Spleen (tissue), 11 donors: Measurements from ENCODE around the gene HAPLN2. TPM values are rescaled to one million over a fixed set of nuclear protein-coding genes. Genes with fewer than 3 reads are reported as not detected.
A peak's percentile ranks its signal among the peaks of the same experiment; 100 is the strongest.

Source experiments
- DNase-seq: peaks from one replicate; pipeline ENCODE4 v3.0.0-alpha.2; 2020
- H3K27ac ChIP-seq, 8 donors: fragments of 200-600 bp; sonication (generic) in 7 of 8; 1 replicate in 4 of 8; 2 replicates in 4 of 8; pipeline versions ENCODE4 v1.5.0 to v1.8.0; 2016 to 2021; ENCODE audit warnings: inconsistent platforms in 4 of 8, mild to moderate bottlenecking in 4 of 8, moderate library complexity in 1 of 8
- H3K27me3 ChIP-seq, 7 donors: fragments of 200-600 bp; sonication (generic) in 6 of 7; replicated peaks in 1 of 7; 1 replicate in 4 of 7; 2 replicates in 3 of 7; pipeline versions ENCODE4 v1.5.0 to v1.8.0; 2016 to 2021; ENCODE audit warnings: inconsistent platforms in 3 of 7, mild to moderate bottlenecking in 1 of 7
- H3K36me3 ChIP-seq, 6 donors: fragments of 200-600 bp; sonication (generic) in 5 of 6; 1 replicate in 4 of 6; 2 replicates in 2 of 6; pipeline versions ENCODE4 v1.5.0 to v1.8.0; 2016 to 2021; ENCODE audit warnings: inconsistent platforms in 2 of 6
- H3K4me1 ChIP-seq, 6 donors: fragments of 200-600 bp; sonication (generic) in 5 of 6; 1 replicate in 3 of 6; 2 replicates in 3 of 6; pipeline versions ENCODE4 v1.5.0 to v1.8.0; 2016 to 2021; ENCODE audit warnings: inconsistent platforms in 3 of 6
- H3K4me3 ChIP-seq, 8 donors: fragments of 200-600 bp; sonication (generic) in 7 of 8; 1 replicate in 4 of 8; 2 replicates in 4 of 8; pipeline versions ENCODE4 v1.5.0 to v1.8.0; 2016 to 2021; ENCODE audit warnings: inconsistent platforms in 4 of 8, mild to moderate bottlenecking in 4 of 8, moderate library complexity in 2 of 8
- H3K9me3 ChIP-seq, 8 donors: fragments of 200-600 bp; sonication (generic) in 7 of 8; 1 replicate in 4 of 8; 2 replicates in 4 of 8; pipeline versions ENCODE4 v1.5.0 to v1.8.0; 2016 to 2021; ENCODE audit warnings: inconsistent platforms in 4 of 8
- CTCF ChIP-seq, 11 experiments: fragments of 200-600 bp in 7 of 11; fragments of 450-650 bp in 4 of 11; sonication (generic) in 4 of 11; IDR thresholded peaks in 8 of 11; conservative IDR thresholded peaks in 3 of 11; 1 replicate in 7 of 11; 2 replicates in 4 of 11; pipeline versions ENCODE4 v1.4.0 to v1.8.0; 2016 to 2021; ENCODE audit warnings: antibody characterized with exemption in 11 of 11, inconsistent platforms in 4 of 11, mild to moderate bottlenecking in 1 of 11
- POLR2A ChIP-seq, 3 donors: fragments of 450-650 bp; IDR thresholded peaks; one replicate each; pipeline ENCODE4 v1.5.1; 2017; ENCODE audit warnings: antibody characterized with exemption in 3 of 3, mild to moderate bottlenecking in 1 of 3
- POLR2AphosphoS5 ChIP-seq, 3 donors: sonication (generic); formaldehyde crosslinking; IDR thresholded peaks; one replicate each; pipeline ENCODE4 v1.5.1; 2017; ENCODE audit warnings: antibody characterized with exemption in 3 of 3
- WGBS, 5 donors: extraction: QIAGEN DNeasy Blood & Tissue Kit in 3 of 5; methylation state at CpG; one replicate each; pipeline versions ENCODE4 v1.1.5 to v1.1.7; 2013 to 2018; 5-methylcytosine and 5-hydroxymethylcytosine counted together
- intact Hi-C: fragments of 100-400 bp; cut with DNase I; formaldehyde crosslinking; loops from one replicate; pipeline ENCODE4 v1.15.0; 2023; ENCODE audit warnings: low total_unique reads
- polyA plus RNA-seq, 3 donors: library from polyadenylated mRNA; stranded (reverse); fragments of 200-250 nt; gene quantifications; one replicate each; pipeline ENCODE4 v1.2.1, GENCODE V29; 2013
- total RNA-seq, 7 donors: library from RNA; depleted of rRNA in 3 of 7; stranded (reverse); fragments of >200 nt in 3 of 7; fragmentation: NEBNext Ultra II Directional in 4 of 7; extraction: Animal tissue kit (Norgen Biotek cat#: 25700) in 4 of 7; gene quantifications; one replicate each; pipeline versions ENCODE4 v1.1.0 to v1.2.1, GENCODE V29; 2016 to 2021
- donor health status: healthy with polysubstance abuse.
- donor health status: DM: no; HTN: no; CAD: no; lungs with moderate emphysema.
- donor health status: DM: no; HTN: no; CAD: no.
- donor health status: Bipolar disorder and iron deficiency.
- donor health status: healthy.
- donor health status: DM: no; HTN: no; CAD: no.
- donor health status: DM: yes; HTN: yes; CAD: no.

The HAPLN2 gene
- total and polyA plus RNA-seq, 10 donors: 0.20 to 1.1 (median 0.36) TPM; not detected in 4

DNA sequence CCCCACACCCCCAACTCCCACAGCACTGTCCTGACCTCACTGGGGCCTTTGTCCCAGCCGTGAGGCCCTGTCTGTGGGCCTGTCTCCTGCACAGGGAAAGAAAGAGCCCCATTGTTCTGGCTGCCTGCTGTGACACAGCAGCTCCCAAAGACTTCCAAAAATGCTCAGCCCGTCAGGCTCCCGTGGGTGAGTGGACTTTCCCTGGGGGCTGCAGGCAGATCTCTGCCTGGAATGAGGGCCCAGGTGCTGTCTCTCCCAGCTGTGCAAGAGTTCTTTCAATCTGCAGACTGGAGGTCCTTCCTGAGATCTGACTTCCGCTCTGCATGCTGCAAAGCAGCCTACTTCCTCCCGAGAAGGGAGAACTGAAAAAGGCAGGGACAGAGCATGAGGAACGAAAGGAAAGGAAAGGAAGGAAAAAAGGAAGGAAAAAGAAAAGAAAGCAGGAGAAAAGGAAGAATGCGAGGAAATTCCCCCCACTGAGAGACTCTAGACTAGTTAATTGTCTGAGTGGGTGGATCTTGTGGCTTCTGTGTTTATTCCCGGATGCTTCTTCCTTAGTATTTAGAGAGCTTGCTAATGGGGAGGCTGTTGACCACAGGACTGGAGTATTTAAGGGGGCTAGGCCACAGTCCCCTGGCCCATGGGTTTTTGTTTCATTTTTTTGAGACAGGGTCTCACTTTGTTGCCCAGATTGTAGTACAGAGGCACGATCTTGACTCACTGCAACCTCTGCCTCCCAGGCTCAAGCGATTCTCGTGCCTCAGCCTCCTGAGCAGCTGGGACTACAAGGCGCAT is 43.0 kb downstream of the HAPLN2 start:
- DNase-seq: no peak
- H3K36me3 ChIP-seq: no peaks in the 10 kb centered on the region
- H3K27ac ChIP-seq: peak overlapping the region; percentile 11 to 87 (median 80)
- intact Hi-C loops: no loop called here
- peaks cover 65 to 100% (median 94%) of the 10 kb centered on the region in 6 donors for H3K4me1 ChIP-seq
- no peaks in the 10 kb centered on the region for H3K9me3 ChIP-seq
- peaks cover 0 to 10% (median under 1%) of the 10 kb centered on the region in 7 donors for H3K27me3 ChIP-seq
- no peak overlapping the region for H3K4me3 ChIP-seq
- no peak for TF ChIP-seq CTCF (IDR thresholded peaks at IDR 0.05 in 8 of 11, conservative IDR thresholded peaks at IDR 0.05 in 3 of 11)
- 41 to 51% (median 47%) methylated on average over 11 to 12 of the region's 12 CpGs for WGBS, 5 donors

DNA sequence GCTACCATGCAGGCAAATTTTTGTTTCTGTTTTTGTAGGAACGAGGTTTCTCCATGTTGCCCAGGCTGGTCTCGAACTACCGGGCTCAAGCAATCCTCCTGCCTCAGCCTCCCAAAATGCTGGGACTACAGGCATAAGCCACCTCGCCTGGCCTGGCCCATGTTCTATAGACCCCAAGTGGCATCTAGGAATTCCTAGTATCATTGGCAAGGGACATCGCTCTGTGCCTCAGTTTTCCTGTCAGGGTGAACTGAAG is 43.5 kb downstream of the HAPLN2 start:
- intact Hi-C loops: no loop called here
- Histone ChIP-seq H3K36me3 (no peaks in the 10 kb centered on the region), H3K27ac (peak overlapping the region in 7 of 8 donors; percentile 67 to 87 (median 81)), H3K4me3 (no peak overlapping the region), H3K27me3 (peaks cover 0 to 5% (median 0%) of the 10 kb centered on the region in 7 donors), H3K4me1 (peaks cover 63 to 100% (median 92%) of the 10 kb centered on the region in 6 donors), H3K9me3 (no peaks in the 10 kb centered on the region)
- TF ChIP-seq POLR2AphosphoS5 (IDR thresholded peaks at IDR 0.05): no peak
- TF ChIP-seq CTCF (IDR thresholded peaks at IDR 0.05 in 8 of 11, conservative IDR thresholded peaks at IDR 0.05 in 3 of 11): no peak
- TF ChIP-seq POLR2A (IDR thresholded peaks at IDR 0.05): no peak
- WGBS, 5 donors: 86 to 92% (median 88%) methylated on average over 5 of the region's 5 CpGs
- DNase-seq: no peak

- 27 to 55% (median 38%) methylated on average over 5 of the region's 5 CpGs for WGBS, 5 donors
- Histone ChIP-seq H3K4me1 (peaks cover 63 to 100% (median 90%) of the 10 kb centered on the region in 6 donors), H3K36me3 (no peaks in the 10 kb centered on the region), H3K4me3 (no peak overlapping the region), H3K27me3 (peaks cover 0 to under 1% (median 0%) of the 10 kb centered on the region in 7 donors), H3K9me3 (no peaks in the 10 kb centered on the region), H3K27ac (peak overlapping the region; percentile 42 to 87 (median 80))
- TF ChIP-seq POLR2A (IDR thresholded peaks at IDR 0.05) (no peak), POLR2AphosphoS5 (IDR thresholded peaks at IDR 0.05) (no peak), CTCF (IDR thresholded peaks at IDR 0.05 in 8 of 11, conservative IDR thresholded peaks at IDR 0.05 in 3 of 11) (no peak)
- no peak for DNase-seq
- intact Hi-C loops: no loop called here
Measured at GRCh38 chr1:156663178-156663577, 44.0 kb downstream of the HAPLN2 start.

DNA sequence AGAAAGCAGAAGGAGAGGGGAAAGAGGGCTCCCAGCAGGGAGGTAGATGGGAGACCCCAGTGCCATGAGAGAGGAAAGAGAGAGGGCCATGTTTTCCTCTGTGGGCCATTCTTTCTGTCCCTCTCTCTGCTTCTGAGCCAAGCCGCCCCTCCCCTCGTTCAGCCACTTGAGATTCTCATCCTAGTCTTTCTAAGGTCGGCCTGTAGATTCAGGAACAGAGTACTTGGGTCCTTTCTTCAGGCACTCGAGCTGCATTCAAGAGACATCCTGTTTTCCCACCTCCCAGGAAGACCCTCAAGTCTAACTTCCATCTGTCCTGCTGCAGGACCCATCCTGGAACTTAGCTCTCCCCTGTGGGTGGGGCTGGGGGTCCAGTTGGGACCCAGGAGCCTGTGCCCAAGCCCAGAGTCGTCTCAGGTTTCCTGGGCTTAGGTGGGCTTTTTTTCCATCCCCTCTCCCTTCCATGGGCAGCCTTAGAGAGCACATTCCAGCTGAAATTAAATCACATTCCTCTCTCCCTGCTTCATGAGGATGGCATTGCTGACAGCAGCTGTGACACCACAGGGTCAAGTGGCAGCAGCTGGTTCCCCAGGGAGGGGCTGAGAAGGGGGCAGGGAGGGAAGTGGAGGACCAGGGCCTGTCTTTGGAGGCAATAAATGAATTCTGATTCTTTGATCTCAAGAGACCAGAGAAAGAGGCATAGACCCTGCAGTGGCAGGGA is 45.0 kb downstream of the HAPLN2 start:
- no peak for DNase-seq
- TF ChIP-seq POLR2AphosphoS5 (IDR thresholded peaks at IDR 0.05) (peak in 2 of 3 donors; percentile 44 to 77), POLR2A (IDR thresholded peaks at IDR 0.05) (no peak), CTCF (IDR thresholded peaks at IDR 0.05 in 8 of 11, conservative IDR thresholded peaks at IDR 0.05 in 3 of 11) (no peak)
- peak overlapping the region; percentile 53 to 87 (median 79) for H3K27ac ChIP-seq
- intact Hi-C loops: no loop called here
- 42 to 57% (median 50%) methylated on average over 5 of the region's 5 CpGs for WGBS, 5 donors
- no peaks in the 10 kb centered on the region for H3K9me3 ChIP-seq
- no peaks in the 10 kb centered on the region for H3K36me3 ChIP-seq
- no peak overlapping the region for H3K4me3 ChIP-seq
- no peaks in the 10 kb centered on the region for H3K27me3 ChIP-seq
- H3K4me1 ChIP-seq: peaks cover 63 to 100% (median 91%) of the 10 kb centered on the region in 6 donors
